GM19467 (cell line): ENCODE results near the gene UCK2.
A peak's percentile ranks its signal among the peaks of the same experiment; 100 is the strongest.

Experiments used
- ATAC-seq: cut with Tn5 transposase; IDR thresholded peaks from one replicate; pipeline ENCODE4 v1.9.1; 2021; ENCODE audit warnings: mild to moderate bottlenecking, moderate library complexity; ENCODE audit not compliant: unreplicated experiment

The UCK2 gene

GRCh38 chr1:165928075-165928731 lies 100.8 kb downstream of the UCK2 start:
- ATAC-seq, result peak; percentile 30

GRCh38 chr1:165930961-165931360 lies 103.5 kb downstream of the UCK2 start:
- no peak for ATAC-seq

- ATAC-seq, result no peak
Observed at GRCh38 chr1:165933446-165934170, 106.2 kb downstream of the UCK2 start.

GRCh38 chr1:165936542-165936941 lies 109.1 kb downstream of the UCK2 start:
- no peak for ATAC-seq

GRCh38 chr1:165937829-165938228 lies 110.4 kb downstream of the UCK2 start:
- no peak for ATAC-seq

GRCh38 chr1:165938844-165939243 lies 111.4 kb downstream of the UCK2 start:
- no peak for ATAC-seq

GRCh38 chr1:165941531-165941930 lies 114.1 kb downstream of the UCK2 start:
- ATAC-seq, result no peak

GRCh38 chr1:165942062-165942461 lies 114.6 kb downstream of the UCK2 start:
- ATAC-seq, result no peak

GRCh38 chr1:165942927-165943597 lies 115.6 kb downstream of the UCK2 start:
- no peak for ATAC-seq

GRCh38 chr1:165945911-165946310 lies 118.5 kb downstream of the UCK2 start:
- no peak for ATAC-seq

- ATAC-seq, result no peak
Observed at GRCh38 chr1:165947797-165948455, 120.5 kb downstream of the UCK2 start.

- ATAC-seq, result no peak
Observed at GRCh38 chr1:165949335-165950130, 122.1 kb downstream of the UCK2 start.

GRCh38 chr1:165954940-165955339 lies 127.5 kb downstream of the UCK2 start:
- ATAC-seq, result no peak

GRCh38 chr1:165958306-165958705 lies 130.9 kb downstream of the UCK2 start:
- no peak for ATAC-seq

GRCh38 chr1:165960136-165960535 lies 132.7 kb downstream of the UCK2 start:
- ATAC-seq, result no peak

- no peak for ATAC-seq
Observed at GRCh38 chr1:165960881-165961280, 133.5 kb downstream of the UCK2 start.
